Activated naive CD8-positive, alpha-beta T cell treated with anti-CD3 and anti-CD28 coated beads for 36 hours (primary cell): ENCODE data around the gene CLPSL2. TPM values are rescaled to one million over a fixed set of nuclear protein-coding genes. Genes with fewer than 3 reads are reported as not detected.
A peak's percentile ranks its signal among the peaks of the same experiment; 100 is the strongest.
"Not testable (repeated sequence)": the region's sequence is repeated elsewhere in the genome, so short reads cannot be mapped to it uniquely, and the experiment has no call there.

Experiments used
- DNase-seq: peaks from one replicate; pipeline ENCODE4 v3.0.0; 2021
- H3K27ac Mint-ChIP-seq: one replicate; pipeline ENCODE4 v1.8.0; 2022; ENCODE audit warnings: mild to moderate bottlenecking, moderate library complexity, mixed read lengths
- H3K27me3 Mint-ChIP-seq: one replicate; pipeline ENCODE4 v1.8.0; 2022; ENCODE audit warnings: mild to moderate bottlenecking, mixed read lengths
- H3K36me3 Mint-ChIP-seq: one replicate; pipeline ENCODE4 v1.8.0; 2021; ENCODE audit warnings: mild to moderate bottlenecking, mixed read lengths
- H3K4me1 Mint-ChIP-seq: one replicate; pipeline ENCODE4 v1.8.0; 2021; ENCODE audit warnings: mixed read lengths
- H3K4me3 Mint-ChIP-seq: one replicate; pipeline ENCODE4 v1.8.0; 2022; ENCODE audit warnings: mild to moderate bottlenecking, moderate library complexity, mixed read lengths
- H3K9me3 Mint-ChIP-seq: one replicate; pipeline ENCODE4 v1.8.0; 2022; ENCODE audit warnings: mixed read lengths
- total RNA-seq, 2 experiments: library from RNA; stranded (reverse); gene quantifications; one replicate each; pipeline ENCODE4 v1.2.3, GENCODE V29; 2021

CLPSL2 gene
- total RNA-seq, result not detected

DNA sequence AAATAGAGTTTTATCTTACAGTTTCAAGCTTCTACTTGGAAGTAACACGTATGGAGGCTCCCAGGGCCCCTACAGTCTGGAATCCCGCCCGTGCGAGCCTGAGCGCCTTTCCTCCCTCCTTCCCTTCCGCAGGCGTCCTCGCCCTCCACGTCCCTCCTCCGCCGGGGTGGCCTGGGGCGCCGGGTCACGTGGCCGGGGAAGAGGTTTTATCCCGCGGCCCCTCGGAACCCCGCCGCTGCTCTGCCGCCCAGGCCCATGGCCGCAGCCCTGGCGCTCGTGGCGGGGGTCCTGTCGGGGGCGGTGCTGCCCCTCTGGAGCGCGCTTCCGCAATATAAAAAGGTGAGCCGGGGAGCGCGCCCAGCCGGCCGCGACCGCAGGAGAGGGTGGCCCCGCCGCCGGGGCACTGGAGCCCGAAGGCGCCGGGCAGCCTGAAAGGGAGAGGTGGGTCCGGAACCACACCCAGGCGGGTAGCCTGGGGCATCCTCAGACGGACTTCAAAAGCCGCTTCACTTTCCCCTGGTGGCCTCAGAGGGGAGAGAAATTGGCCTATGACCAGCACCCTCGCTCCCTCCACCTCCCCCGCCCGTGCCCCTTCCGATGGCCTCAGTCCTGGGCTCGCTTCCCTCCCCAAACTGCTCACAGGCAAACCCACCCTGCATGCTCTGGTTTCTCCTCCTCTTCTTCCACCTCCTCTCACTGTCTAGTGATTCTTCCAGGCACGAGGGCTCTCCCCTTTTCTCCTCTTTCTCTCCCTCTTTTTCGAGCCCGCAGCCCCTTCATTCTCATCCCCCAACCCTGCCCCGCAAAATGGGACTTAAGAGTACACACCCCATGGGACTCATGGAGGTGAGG, at the start of gene CLPSL2:
Gene CLPSL2 (plus strand): TSS at position 235 of the 852 bp plus-strand sequence. CDS start 21 bp downstream, at position 256.
- peaks cover 32% of the 10 kb centered on the region for H3K27me3 Mint-ChIP-seq
- peak within 1 kb of the TSS; percentile 65 for H3K4me3 Mint-ChIP-seq
- H3K36me3 Mint-ChIP-seq, result no peaks in the 10 kb centered on the region
- no peaks in the 10 kb centered on the region for H3K9me3 Mint-ChIP-seq
- H3K4me1 Mint-ChIP-seq, result peaks cover 3% of the 10 kb centered on the region
- no peak within 1 kb of the TSS for H3K27ac Mint-ChIP-seq
- DNase-seq, result peak; percentile 16

DNA sequence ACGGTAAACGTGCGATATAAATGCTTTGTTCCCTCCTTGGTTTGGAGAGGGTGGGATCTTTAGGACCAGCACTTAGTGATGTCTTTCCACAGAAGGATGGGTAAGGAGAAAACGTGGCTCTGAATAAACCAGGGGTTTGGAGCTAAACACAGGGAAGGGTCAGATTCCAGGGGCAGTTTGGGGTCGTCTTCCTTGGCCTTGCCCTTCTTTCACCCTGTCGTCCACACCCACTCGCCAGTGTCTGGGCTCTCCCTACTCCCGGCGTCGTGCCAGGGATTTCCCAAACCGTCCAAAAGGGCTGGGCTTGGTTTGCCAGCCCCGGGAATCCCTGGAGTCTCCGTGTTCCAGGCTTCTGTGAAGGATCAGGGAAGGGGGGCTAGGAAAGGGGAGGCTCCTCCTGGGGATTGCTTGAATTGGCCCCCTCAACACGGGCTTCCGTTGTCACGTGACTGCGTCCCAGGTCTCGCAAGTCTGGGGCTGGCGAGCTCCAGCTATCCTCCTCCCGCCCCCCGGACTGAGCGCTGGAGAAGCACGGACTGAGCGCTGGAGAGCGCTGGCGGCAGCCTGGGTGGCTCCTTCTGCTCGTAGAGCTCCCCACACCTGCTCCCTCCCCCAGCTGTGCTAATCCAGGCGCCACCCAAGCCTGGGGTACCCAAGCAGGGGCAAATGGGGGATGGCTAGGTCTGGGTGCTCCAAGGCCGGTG, 49.0 kb upstream of the CLPSL2 start:
- H3K4me3 Mint-ChIP-seq, result peak overlapping the region; percentile 61
- no peaks in the 10 kb centered on the region for H3K9me3 Mint-ChIP-seq
- no peaks in the 10 kb centered on the region for H3K36me3 Mint-ChIP-seq
- peaks cover 73% of the 10 kb centered on the region for H3K4me1 Mint-ChIP-seq
- H3K27ac Mint-ChIP-seq, result peak overlapping the region; percentile 74
- H3K27me3 Mint-ChIP-seq, result no peaks in the 10 kb centered on the region
- no peak for DNase-seq

DNA sequence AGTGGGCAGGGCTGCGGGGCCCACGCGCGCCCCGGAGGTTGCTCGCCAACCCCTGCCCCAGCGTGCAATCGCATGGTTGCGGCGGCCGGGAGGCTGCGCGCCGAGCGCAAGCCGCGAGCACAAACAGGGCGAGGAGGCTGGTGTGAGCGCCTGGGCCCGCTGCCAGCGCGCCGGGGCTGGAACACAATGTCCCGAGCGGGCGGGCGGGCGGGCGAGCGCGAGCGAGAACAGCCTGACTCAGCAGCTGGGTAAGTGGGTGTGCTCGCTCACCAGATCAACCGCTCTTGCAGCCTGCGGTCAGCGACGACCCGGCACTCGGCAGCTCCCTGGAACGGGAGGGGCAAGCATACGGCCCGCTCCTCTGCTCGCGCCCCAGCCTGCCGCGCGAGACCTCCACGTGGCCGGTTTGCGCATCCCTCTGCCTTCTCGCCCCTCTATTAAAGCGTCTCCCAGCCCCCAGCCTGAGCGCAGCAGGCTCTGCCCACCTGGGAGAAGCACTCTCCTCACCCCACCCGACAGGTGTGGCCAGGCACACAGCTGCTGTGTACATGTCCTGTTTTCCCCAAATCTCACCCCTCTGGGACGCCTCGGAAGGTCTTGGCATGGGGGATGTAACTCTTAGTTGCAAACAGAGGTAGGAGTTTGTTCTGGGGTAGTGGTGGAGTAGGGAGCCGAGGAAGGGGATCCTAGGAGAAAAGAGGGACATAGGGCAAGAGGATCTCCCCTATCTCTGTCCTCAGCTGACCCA, 48.3 kb upstream of the CLPSL2 start:
- H3K4me1 Mint-ChIP-seq, result peaks cover 80% of the 10 kb centered on the region
- H3K9me3 Mint-ChIP-seq, result no peaks in the 10 kb centered on the region
- DNase-seq, result peak; percentile 89
- peaks cover 7% of the 10 kb centered on the region for H3K36me3 Mint-ChIP-seq
- peak overlapping the region; percentile 92 for H3K27ac Mint-ChIP-seq
- peak overlapping the region; percentile 79 for H3K4me3 Mint-ChIP-seq
- H3K27me3 Mint-ChIP-seq, result no peaks in the 10 kb centered on the region

DNA sequence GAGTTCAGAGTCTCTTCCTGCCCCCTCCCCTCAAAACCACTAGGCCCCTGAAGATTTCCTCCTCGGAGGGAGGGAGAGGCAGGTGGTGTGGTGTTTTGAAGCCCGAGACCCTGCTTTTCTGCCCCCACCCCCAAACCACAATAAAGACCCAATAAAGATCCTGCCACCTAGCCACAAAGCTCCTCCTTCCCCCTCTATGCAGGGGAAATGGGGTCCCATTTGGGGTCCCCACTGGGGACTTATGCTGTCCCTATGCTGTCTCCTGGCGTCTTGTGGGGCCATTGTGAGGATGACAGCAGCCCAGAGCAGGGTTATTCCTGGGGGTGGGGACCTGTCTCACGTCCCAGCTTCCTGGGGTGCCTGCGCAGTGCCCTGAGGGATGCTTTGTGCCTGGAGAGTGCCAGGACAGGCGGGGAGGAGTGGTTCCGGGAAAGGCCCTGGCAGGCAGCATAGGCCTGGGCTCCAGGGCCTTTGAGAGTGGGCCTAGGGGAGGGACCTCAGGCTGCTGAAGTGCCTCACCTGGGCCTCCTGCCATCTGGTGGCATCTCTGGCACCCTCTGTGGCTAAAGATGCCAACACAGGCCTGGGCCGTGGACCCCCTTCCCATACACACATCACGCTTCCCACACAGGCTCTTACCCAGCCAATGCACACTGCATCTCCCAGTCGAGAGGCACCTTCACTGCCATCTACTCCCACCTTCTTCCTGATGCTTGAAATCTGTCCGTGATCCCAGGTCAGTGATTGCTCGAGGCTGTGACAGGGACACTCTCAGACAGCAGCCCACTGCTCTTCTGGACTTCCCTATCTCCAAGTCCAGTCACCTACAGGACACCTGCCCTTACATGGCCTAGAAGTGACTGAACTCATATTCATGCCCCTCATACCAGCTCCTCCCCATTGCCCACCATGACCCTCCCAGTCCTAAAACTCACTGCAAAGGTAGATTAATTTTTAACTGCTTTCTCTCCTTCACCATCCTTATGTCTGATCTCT, 47.4 kb upstream of the CLPSL2 start:
- peaks cover 7% of the 10 kb centered on the region for H3K36me3 Mint-ChIP-seq
- no peaks in the 10 kb centered on the region for H3K27me3 Mint-ChIP-seq
- peak overlapping the region; percentile 92 for H3K27ac Mint-ChIP-seq
- peak; percentile 40 for DNase-seq
- peaks cover 76% of the 10 kb centered on the region for H3K4me1 Mint-ChIP-seq
- H3K9me3 Mint-ChIP-seq, result no peaks in the 10 kb centered on the region
- peak overlapping the region; percentile 79 for H3K4me3 Mint-ChIP-seq

DNA sequence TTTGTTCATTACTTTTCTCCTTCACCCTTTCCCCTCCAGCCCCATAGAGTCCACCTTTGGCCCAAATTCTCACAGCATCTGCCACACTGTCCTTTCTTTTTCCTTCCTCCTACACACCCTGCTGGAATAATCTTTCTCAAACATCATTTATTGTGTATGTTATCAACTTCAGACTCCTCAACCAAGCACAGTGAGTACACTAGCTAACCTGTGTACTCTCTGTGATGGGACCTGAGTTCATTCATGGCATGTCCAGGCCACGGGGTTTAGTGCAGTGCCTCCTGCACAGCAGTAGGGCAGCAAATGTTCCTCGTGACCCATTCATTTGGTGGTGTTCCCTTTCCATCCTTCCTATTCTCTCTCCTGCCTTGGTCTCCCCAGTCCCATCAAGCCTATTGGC, 46.7 kb upstream of the CLPSL2 start:
- H3K27me3 Mint-ChIP-seq, result no peaks in the 10 kb centered on the region
- peaks cover 74% of the 10 kb centered on the region for H3K4me1 Mint-ChIP-seq
- H3K4me3 Mint-ChIP-seq, result no peak overlapping the region
- no peak for DNase-seq
- peaks cover 7% of the 10 kb centered on the region for H3K36me3 Mint-ChIP-seq
- no peaks in the 10 kb centered on the region for H3K9me3 Mint-ChIP-seq
- peak overlapping the region; percentile 52 for H3K27ac Mint-ChIP-seq

GRCh38 chr6:35730745-35731413, 45.5 kb upstream of the CLPSL2 start:
- Mint-ChIP-seq H3K4me3 (peak overlapping the region; percentile 84), H3K9me3 (no peaks in the 10 kb centered on the region), H3K4me1 (peaks cover 68% of the 10 kb centered on the region), H3K27me3 (no peaks in the 10 kb centered on the region), H3K27ac (peak overlapping the region; percentile 93), H3K36me3 (peaks cover 7% of the 10 kb centered on the region)
- DNase-seq, result no peak

DNA sequence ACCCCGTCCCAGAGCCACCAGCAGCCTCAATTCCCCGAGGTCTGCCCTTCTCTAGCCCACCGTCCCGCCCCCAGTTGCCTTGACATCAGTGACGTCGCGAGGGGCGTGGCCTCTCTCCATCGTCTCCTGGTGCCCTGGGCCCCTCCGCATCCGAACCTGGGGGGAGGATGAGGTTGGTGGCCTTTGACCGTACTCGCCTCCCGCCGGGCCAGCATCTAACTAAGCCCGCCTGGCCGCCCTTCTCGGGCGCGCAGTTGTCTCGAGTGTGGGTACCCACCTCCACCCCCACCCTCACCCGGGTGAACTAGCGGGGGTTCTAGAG, 45.0 kb upstream of the CLPSL2 start:
- peak; percentile 95 for DNase-seq
- H3K27me3 Mint-ChIP-seq, result no peaks in the 10 kb centered on the region
- H3K9me3 Mint-ChIP-seq, result no peaks in the 10 kb centered on the region
- peak overlapping the region; percentile 84 for H3K4me3 Mint-ChIP-seq
- H3K27ac Mint-ChIP-seq, result peak overlapping the region; percentile 93
- H3K4me1 Mint-ChIP-seq, result peaks cover 67% of the 10 kb centered on the region
- H3K36me3 Mint-ChIP-seq, result peaks cover 7% of the 10 kb centered on the region

- H3K36me3 Mint-ChIP-seq, result peaks cover 7% of the 10 kb centered on the region
- H3K27me3 Mint-ChIP-seq, result no peaks in the 10 kb centered on the region
- peaks cover 61% of the 10 kb centered on the region for H3K4me1 Mint-ChIP-seq
- DNase-seq, result peak; percentile 96
- H3K9me3 Mint-ChIP-seq, result no peaks in the 10 kb centered on the region
- peak overlapping the region; percentile 84 for H3K4me3 Mint-ChIP-seq
- H3K27ac Mint-ChIP-seq, result peak overlapping the region; percentile 93
Measured at GRCh38 chr6:35731736-35732532, 44.5 kb upstream of the CLPSL2 start.

DNA sequence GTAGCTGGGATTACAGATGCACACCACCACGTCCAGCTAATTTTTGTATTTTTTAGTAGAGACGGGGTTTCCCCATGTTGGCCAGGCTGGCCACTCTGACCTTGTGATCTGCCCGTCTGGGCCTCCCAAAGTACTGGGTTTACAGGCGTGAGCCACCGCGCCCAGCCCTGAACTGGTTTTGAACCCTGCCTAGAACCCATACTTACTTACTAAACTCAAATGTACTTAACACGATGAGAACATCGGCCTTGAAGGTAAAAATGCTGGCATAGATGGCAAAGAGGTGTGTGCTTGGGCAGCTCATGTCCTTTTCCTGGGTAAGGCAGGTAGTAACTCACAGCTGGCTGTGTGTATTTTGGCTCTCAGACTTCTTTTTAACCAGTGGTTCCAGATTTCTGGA, 42.8 kb upstream of the CLPSL2 start:
- peaks cover 55% of the 10 kb centered on the region for H3K4me1 Mint-ChIP-seq
- H3K27ac Mint-ChIP-seq, result no peak overlapping the region
- H3K9me3 Mint-ChIP-seq, result no peaks in the 10 kb centered on the region
- no peaks in the 10 kb centered on the region for H3K27me3 Mint-ChIP-seq
- no peak overlapping the region for H3K4me3 Mint-ChIP-seq
- DNase-seq, result no peak
- H3K36me3 Mint-ChIP-seq, result peaks cover 7% of the 10 kb centered on the region

- H3K4me3 Mint-ChIP-seq, H3K36me3 Mint-ChIP-seq, H3K9me3 Mint-ChIP-seq, H3K27me3 Mint-ChIP-seq, H3K27ac Mint-ChIP-seq, DNase-seq: not testable (repeated sequence)
- H3K4me1 Mint-ChIP-seq, result peaks cover 50% of the 10 kb centered on the region
Measured at GRCh38 chr6:35734319-35734718, 42.1 kb upstream of the CLPSL2 start.

DNA sequence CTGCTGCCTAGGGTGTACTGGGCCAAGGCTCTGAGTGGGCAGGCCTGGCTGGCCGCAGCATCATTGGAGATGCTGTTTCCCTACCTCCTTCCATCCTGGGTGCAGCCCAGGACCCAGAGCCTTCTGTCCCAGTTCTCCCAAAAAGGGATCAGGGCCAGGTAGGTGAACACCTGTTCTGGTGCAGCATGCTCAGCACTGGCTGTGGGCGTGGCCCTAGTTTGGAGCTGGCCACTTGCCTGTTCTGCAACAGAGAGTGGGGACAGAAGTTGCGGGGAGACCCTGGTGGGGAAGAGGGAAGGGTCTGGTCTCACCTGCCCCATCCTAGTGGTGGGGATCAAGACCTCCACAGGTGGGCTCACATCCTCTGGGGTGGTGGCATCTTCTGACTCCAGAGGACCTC, 40.9 kb upstream of the CLPSL2 start:
- peaks cover 39% of the 10 kb centered on the region for H3K4me1 Mint-ChIP-seq
- H3K4me3 Mint-ChIP-seq, result no peak overlapping the region
- H3K9me3 Mint-ChIP-seq, result no peaks in the 10 kb centered on the region
- DNase-seq, result no peak
- peaks cover 7% of the 10 kb centered on the region for H3K36me3 Mint-ChIP-seq
- H3K27me3 Mint-ChIP-seq, result no peaks in the 10 kb centered on the region
- no peak overlapping the region for H3K27ac Mint-ChIP-seq

DNA sequence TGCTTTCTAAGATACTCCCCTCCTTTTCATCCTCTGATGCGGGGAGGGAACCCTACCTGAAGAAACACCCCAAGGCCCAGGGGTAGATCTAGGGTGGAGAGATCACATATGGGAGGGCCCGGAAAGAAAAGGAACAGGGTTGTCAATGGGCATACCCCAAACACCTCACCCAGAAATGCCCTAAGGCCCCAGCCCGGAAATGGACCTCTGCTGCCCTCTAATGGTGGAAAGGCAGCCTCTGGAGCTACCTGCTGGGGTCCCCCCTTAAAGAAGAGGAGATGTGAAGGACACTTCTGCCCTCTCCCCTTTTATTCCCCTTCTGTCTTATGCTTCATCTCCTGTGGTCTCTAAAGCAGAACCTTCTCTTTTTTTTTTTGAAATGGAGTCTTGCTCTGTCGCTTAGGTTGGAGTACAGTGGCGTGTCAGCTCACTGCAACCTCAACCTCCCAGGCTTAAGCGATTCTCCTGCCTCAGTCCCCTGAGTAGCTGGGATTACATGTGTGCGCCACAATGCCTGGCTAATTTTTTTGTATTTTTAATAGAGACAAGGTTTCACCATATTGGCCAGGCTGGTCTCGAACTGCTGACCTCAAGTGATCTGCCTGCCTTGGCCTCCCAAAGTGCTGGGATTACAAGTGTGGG, 40.0 kb upstream of the CLPSL2 start:
- peaks cover 33% of the 10 kb centered on the region for H3K4me1 Mint-ChIP-seq
- peak; percentile 83 for DNase-seq
- H3K36me3 Mint-ChIP-seq, result peaks cover 7% of the 10 kb centered on the region
- H3K27ac Mint-ChIP-seq, result no peak overlapping the region
- peak overlapping the region; percentile 30 for H3K4me3 Mint-ChIP-seq
- H3K9me3 Mint-ChIP-seq, result no peaks in the 10 kb centered on the region
- no peaks in the 10 kb centered on the region for H3K27me3 Mint-ChIP-seq

GRCh38 chr6:35736982-35737412, 39.4 kb upstream of the CLPSL2 start, which contains the start of gene ARMC12:
Gene ARMC12, plus strand, starts transcription at chr6:35737032. Its CDS starts 77 bp downstream, at chr6:35737109.
- Mint-ChIP-seq H3K9me3 (no peaks in the 10 kb centered on the region), H3K27ac (peak within 1 kb of the TSS; percentile 83), H3K27me3 (no peaks in the 10 kb centered on the region), H3K36me3 (peaks cover 7% of the 10 kb centered on the region), H3K4me3 (peak within 1 kb of the TSS; percentile 38), H3K4me1 (peaks cover 33% of the 10 kb centered on the region)
- DNase-seq, result no peak
